A549 (cell line): Measurements from ENCODE around the gene FAM193A. TPM values are rescaled to one million over a fixed set of nuclear protein-coding genes. Genes with fewer than 3 reads are reported as not detected.

Experiments used
- ATAC-seq, 2 experiments: fragments of 200-7000 bp in 1 of 2; fragments of >200 bp in 1 of 2; cut with Nextera tagmentation in 1 of 2; cut with Tn5 transposase in 1 of 2; 3 replicates each; pipeline versions ENCODE4 v1.8.0 to v1.9.1; 2018 to 2020; ENCODE audit warnings: mild to moderate bottlenecking in 1 of 2, moderate library complexity in 1 of 2
- CTCF ChIA-PET: fragments of 300-600 bp; sonication (Branson Sonifier 250); formaldehyde crosslinking; extraction: SDS; loops from one replicate; lab custom pipeline; 2021; ENCODE audit warnings: antibody characterized with exemption, inconsistent platforms; lab: Yijun Ruan, JAX
- POLR2A ChIA-PET: fragments of 350-600 bp; formaldehyde crosslinking; extraction: SDS; loops from one replicate; lab custom pipeline; 2021; ENCODE audit warnings: antibody characterized with exemption, inconsistent platforms; lab: Yijun Ruan, JAX
- DNase-seq, 2 experiments: peaks; one replicate each; pipeline versions ENCODE4 v3.0.0 to v3.0.0-alpha.2; 2011 to 2016; ENCODE audit warnings: low read depth in 1 of 2, low spot score in 1 of 2
- FAIRE-seq: peaks from 2 replicates; lab custom pipeline; 2011; peaks lifted over from hg19 to GRCh38; lab: Jason Lieb, UNC
- H3K27ac ChIP-seq, 2 experiments: fragments of >200 bp; sonication (Bioruptor Twin); formaldehyde crosslinking; 3 replicates each; pipeline ENCODE4 v1.5.1; 2016 to 2017
- H3K4me1 ChIP-seq: fragments of >200 bp; sonication (Bioruptor Twin); formaldehyde crosslinking; 3 replicates; pipeline ENCODE4 v1.6.1; 2016
- H3K4me2 ChIP-seq: fragments of >200 bp; sonication (Bioruptor Twin); formaldehyde crosslinking; 3 replicates; pipeline ENCODE4 v1.6.1; 2016
- H3K4me3 ChIP-seq: fragments of >200 bp; sonication (Bioruptor Twin); formaldehyde crosslinking; 3 replicates; pipeline ENCODE4 v1.5.1; 2016
- H3K9me3 ChIP-seq: fragments of >200 bp; sonication (Bioruptor Twin); formaldehyde crosslinking; 3 replicates; pipeline ENCODE4 v1.6.1; 2016
- BCL3 ChIP-seq: fragments of >200 bp; sonication (Bioruptor Twin); formaldehyde crosslinking; IDR thresholded peaks from 3 replicates; pipeline ENCODE4 v1.6.1; 2016
- CBX8 ChIP-seq: fragments of 200-600 bp; sonication (generic); IDR thresholded peaks from 2 replicates; pipeline ENCODE4 v1.6.1; 2016
- CHD4 ChIP-seq: fragments of 200-600 bp; sonication (generic); IDR thresholded peaks from 2 replicates; pipeline ENCODE4 v1.6.1; 2016; ENCODE audit warnings: antibody characterized with exemption, mild to moderate bottlenecking, borderline replicate concordance
- E2F6 ChIP-seq: IDR thresholded peaks from 2 replicates; pipeline ENCODE4 v1.6.1; 2012; ENCODE audit warnings: low read depth, borderline replicate concordance
- ESRRA ChIP-seq: fragments of 150-350 bp; IDR thresholded peaks from 2 replicates; pipeline ENCODE4 v1.6.1; 2014; ENCODE audit warnings: mild to moderate bottlenecking, low read length, borderline replicate concordance
- FOSL2 ChIP-seq, 2 experiments: fragments of 450-650 bp in 1 of 2; fragments of >200 bp in 1 of 2; sonication (Bioruptor Twin) in 1 of 2; formaldehyde crosslinking; IDR thresholded peaks; 2 replicates each; pipeline versions ENCODE4 v1.5.0 to v1.6.1; 2016 to 2020; ENCODE audit warnings: mild to moderate bottlenecking in 1 of 2, moderate library complexity in 1 of 2
- FOXS1 ChIP-seq: fragments of 250-450 bp; sonication (Bioruptor Pico); IDR thresholded peaks from 2 replicates; pipeline ENCODE4 v1.5.0; 2020; ENCODE audit warnings: mild to moderate bottlenecking, moderate library complexity
- GATA3 ChIP-seq: IDR thresholded peaks from 2 replicates; pipeline ENCODE4 v1.6.1; 2012; ENCODE audit warnings: borderline replicate concordance
- HOXB5 ChIP-seq: fragments of 250-450 bp; sonication (Bioruptor Pico); IDR thresholded peaks from 2 replicates; pipeline ENCODE4 v1.5.0; 2020; ENCODE audit warnings: mild to moderate bottlenecking, moderate library complexity
- KDM1A ChIP-seq: fragments of 200-600 bp; sonication (generic); IDR thresholded peaks from 2 replicates; pipeline ENCODE4 v1.6.1; 2016; ENCODE audit warnings: low read depth, mild to moderate bottlenecking
- MAFK ChIP-seq: fragments of 450-650 bp; IDR thresholded peaks from 2 replicates; pipeline ENCODE4 v1.6.1; 2014; ENCODE audit not compliant: partially characterized antibody
- MAZ ChIP-seq: fragments of 150-350 bp; IDR thresholded peaks from 2 replicates; pipeline ENCODE4 v1.6.1; 2014; ENCODE audit warnings: antibody characterized with exemption, low read depth, low read length, borderline replicate concordance
- NPAS2 ChIP-seq: fragments of 250-450 bp; sonication (Bioruptor Pico); IDR thresholded peaks from 2 replicates; pipeline ENCODE4 v1.8.0; 2022; ENCODE audit warnings: mild to moderate bottlenecking, moderate library complexity, borderline replicate concordance
- NR3C1 ChIP-seq: fragments of >200 bp; sonication (Bioruptor Twin); formaldehyde crosslinking; IDR thresholded peaks from 3 replicates; pipeline ENCODE4 v1.6.1; 2017
- PBX3 ChIP-seq: IDR thresholded peaks from 2 replicates; pipeline ENCODE4 v1.6.1; 2012
- PHF8 ChIP-seq: fragments of 200-600 bp; sonication (generic); IDR thresholded peaks from 2 replicates; pipeline ENCODE4 v1.6.1; 2016; ENCODE audit warnings: low read depth, mild to moderate bottlenecking, antibody characterized with exemption, moderate library complexity, borderline replicate concordance
- POLR2AphosphoS2 ChIP-seq: conservative IDR thresholded peaks from 2 replicates; pipeline ENCODE4 v1.6.1; 2012; ENCODE audit warnings: low read length, improper control_type of control experiment, inconsistent platforms
- RARB ChIP-seq: fragments of 250-450 bp; sonication (Bioruptor Pico); IDR thresholded peaks from 2 replicates; pipeline ENCODE4 v1.8.0; 2021; ENCODE audit warnings: mild to moderate bottlenecking, moderate library complexity
- RNF2 ChIP-seq: fragments of 200-600 bp; sonication (generic); IDR thresholded peaks from 2 replicates; pipeline ENCODE4 v1.6.1; 2016; ENCODE audit warnings: low read depth, mild to moderate bottlenecking, antibody characterized with exemption, moderate library complexity, borderline replicate concordance
- TP53 ChIP-seq: fragments of 250-450 bp; sonication (Bioruptor Pico); IDR thresholded peaks from 2 replicates; pipeline ENCODE4 v1.5.0; 2021; ENCODE audit warnings: mild to moderate bottlenecking, moderate library complexity
- USF2 ChIP-seq: fragments of 450-650 bp; IDR thresholded peaks from 2 replicates; pipeline ENCODE4 v1.6.1; 2014; ENCODE audit warnings: antibody characterized with exemption
- ZFP36 ChIP-seq: fragments of 450-650 bp; IDR thresholded peaks from 2 replicates; pipeline ENCODE4 v1.6.1; 2014; ENCODE audit warnings: borderline replicate concordance; ENCODE audit not compliant: partially characterized antibody
- WGBS: methylation state at CpG from one replicate; pipeline ENCODE4 v1.1.6; 2017; ENCODE audit errors: missing lambda C conversion rate; 5-methylcytosine and 5-hydroxymethylcytosine counted together
- polyA plus RNA-seq, 4 experiments: library from polyadenylated mRNA; depleted of rRNA in 3 of 4; stranded (reverse); fragments of >200 nt; fragmentation: RNase III in 1 of 4; extraction: RNeasy Plus Mini Kit Qiagen cat#74134 plus additional on column Dnase treatment in 1 of 4; gene quantifications; 2 replicates in 3 of 4; 3 replicates in 1 of 4; pipeline ENCODE4 v1.2.3, GENCODE V29; 2011 to 2017

FAM193A gene
- polyA plus RNA-seq, 2 of the 4 experiments (the other 2 are of a cell fraction): 4.5 to 6.7 TPM

- FAIRE-seq: no peak
- CTCF ChIA-PET: no interaction called here
Observed at GRCh38 chr4:2652415-2653160, 116.1 kb downstream of the FAM193A start.

GRCh38 chr4:2660596-2661211 is 124.3 kb downstream of the FAM193A start:
- no peak for FAIRE-seq
- H3K4me1 ChIP-seq: peaks cover 6% of the 10 kb centered on the region
- TF ChIP-seq USF2 (no peak), GATA3 (no peak), NPAS2 (CRISPR knock-in tag) (no peak), TP53 (CRISPR knock-in tag) (no peak), NR3C1 (no peak), RNF2 (no peak), PBX3 (no peak), MAFK (no peak), CBX8 (no peak), ESRRA (no peak), CHD4 (no peak), KDM1A (no peak), BCL3 (no peak)
- TF ChIP-seq, all 56 proteins: peak for 0
- ChIA-PET CTCF (no interaction called here), POLR2A (no interaction called here)
- WGBS: 92% methylated on average over 8 of the region's 8 CpGs
- Histone ChIP-seq H3K4me3 (no peak overlapping the region), H3K9me3 (no peaks in the 10 kb centered on the region), H3K4me2 (no peak overlapping the region), H3K27ac (no peak overlapping the region)
- DNase-seq: no peak
- no peak for ATAC-seq

More at GRCh38 chr4:2652415-2653160, 116.1 kb downstream of the FAM193A start:
- Histone ChIP-seq H3K4me2 (no peak overlapping the region), H3K4me3 (no peak overlapping the region), H3K27ac (no peak overlapping the region), H3K9me3 (no peaks in the 10 kb centered on the region), H3K4me1 (no peaks in the 10 kb centered on the region)
- ATAC-seq (no peak), DNase-seq (no peak)
- WGBS: 92% methylated on average over 14 of the region's 14 CpGs
- no peak for TF ChIP-seq E2F6
- no peak for TF ChIP-seq ESRRA
- TF ChIP-seq MAZ: no peak
- TF ChIP-seq RARB (CRISPR knock-in tag): no peak
- TF ChIP-seq ZFP36: no peak
- TF ChIP-seq PBX3: no peak
- TF ChIP-seq POLR2AphosphoS2: no peak
- no peak for TF ChIP-seq FOSL2 (IDR thresholded peaks at IDR 0.05)
- no peak for TF ChIP-seq FOSL2 (CRISPR knock-in tag; IDR thresholded peaks at IDR 0.05)
- TF ChIP-seq NPAS2 (CRISPR knock-in tag): no peak
- no peak for TF ChIP-seq PHF8
- no peak for TF ChIP-seq HOXB5 (CRISPR knock-in tag)
- no peak for TF ChIP-seq FOXS1 (CRISPR knock-in tag)
- no peak for TF ChIP-seq CBX8
- no peak for TF ChIP-seq CHD4
- POLR2A ChIA-PET: no interaction called here
